ENCODE data around the gene LPCAT1.

DNA sequence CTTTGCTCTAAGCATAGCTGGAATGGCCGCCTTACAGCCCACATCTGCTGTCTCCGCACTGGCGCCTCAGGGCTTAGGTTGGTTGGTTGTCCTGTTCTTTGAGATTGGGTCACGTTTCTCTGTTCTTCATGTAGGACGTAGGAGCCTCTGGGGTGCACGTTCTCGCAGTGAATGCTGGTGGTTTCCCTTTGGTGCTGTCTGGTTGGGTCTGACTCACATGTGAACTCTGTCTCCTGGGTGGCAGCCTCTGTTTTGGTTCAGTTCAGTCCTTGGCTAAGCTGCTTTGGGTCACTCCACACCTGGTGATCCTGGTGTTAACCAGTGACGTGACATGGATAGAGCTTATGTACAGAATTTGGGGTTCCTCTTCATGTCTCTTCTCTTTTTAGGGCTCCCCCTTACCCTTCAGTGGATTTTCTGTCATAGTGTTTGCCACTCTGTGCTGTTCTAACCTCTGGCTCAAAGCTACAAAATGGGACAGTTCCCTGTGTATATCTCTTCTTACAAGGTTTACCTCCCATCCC is 12.6 kb upstream of the LPCAT1 start:
- TF ChIP-seq, protein P1, sequence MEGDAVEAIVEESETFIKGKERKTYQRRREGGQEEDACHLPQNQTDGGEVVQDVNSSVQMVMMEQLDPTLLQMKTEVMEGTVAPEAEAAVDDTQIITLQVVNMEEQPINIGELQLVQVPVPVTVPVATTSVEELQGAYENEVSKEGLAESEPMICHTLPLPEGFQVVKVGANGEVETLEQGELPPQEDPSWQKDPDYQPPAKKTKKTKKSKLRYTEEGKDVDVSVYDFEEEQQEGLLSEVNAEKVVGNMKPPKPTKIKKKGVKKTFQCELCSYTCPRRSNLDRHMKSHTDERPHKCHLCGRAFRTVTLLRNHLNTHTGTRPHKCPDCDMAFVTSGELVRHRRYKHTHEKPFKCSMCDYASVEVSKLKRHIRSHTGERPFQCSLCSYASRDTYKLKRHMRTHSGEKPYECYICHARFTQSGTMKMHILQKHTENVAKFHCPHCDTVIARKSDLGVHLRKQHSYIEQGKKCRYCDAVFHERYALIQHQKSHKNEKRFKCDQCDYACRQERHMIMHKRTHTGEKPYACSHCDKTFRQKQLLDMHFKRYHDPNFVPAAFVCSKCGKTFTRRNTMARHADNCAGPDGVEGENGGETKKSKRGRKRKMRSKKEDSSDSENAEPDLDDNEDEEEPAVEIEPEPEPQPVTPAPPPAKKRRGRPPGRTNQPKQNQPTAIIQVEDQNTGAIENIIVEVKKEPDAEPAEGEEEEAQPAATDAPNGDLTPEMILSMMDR (IDR thresholded peaks at IDR 0.05; ENCODE audit: low read depth, low read length, poor library complexity, severe bottlenecking) = no peak
- TF ChIP-seq EZH2phosphoT487 (IDR thresholded peaks at IDR 0.05; ENCODE audit: borderline replicate concordance, low read length) = no peak
